HCT116 (cell line): ENCODE measurements around the gene KLC4. TPM values are rescaled to one million over a fixed set of nuclear protein-coding genes. Genes with fewer than 3 reads are reported as not detected.

Experiments used
- ATAC-seq: fragments of 200-7000 bp; cut with Tn5 transposase; 2 replicates; pipeline ENCODE4 v1.9.1; 2020; ENCODE audit warnings: mild to moderate bottlenecking, moderate library complexity
- BruUV-seq: library from RNA; stranded (reverse); fragments of 400-500 nt; replicated peaks from 2 replicates; lab custom pipeline; 2021; lab: Mats Ljungman, UMichigan
- CTCF ChIA-PET: fragments of 300-600 bp; sonication (Branson Sonifier 250); formaldehyde crosslinking; loops from one replicate; lab custom pipeline; 2021; ENCODE audit warnings: antibody characterized with exemption; lab: Charles Lee
- POLR2A ChIA-PET: fragments of 300-600, 350-600 bp; sonication (Branson Sonifier 250); formaldehyde crosslinking; loops from one replicate; lab custom pipeline; 2021; ENCODE audit warnings: antibody characterized with exemption; lab: Charles Lee
- RAD21 ChIA-PET, 2 experiments: fragments of 300-600 bp; sonication (Branson Sonifier 250); formaldehyde crosslinking; loops; one replicate each; lab custom pipeline; 2023; ENCODE audit warnings: low total read pairs in 2 of 2; ENCODE audit not compliant: uncharacterized antibody in 2 of 2, unreplicated experiment in 2 of 2, low non-redundant PET in 1 of 2; lab: Charles Lee
- DNase-seq: peaks from one replicate; pipeline ENCODE4 v3.0.0-alpha.2; 2010; ENCODE audit warnings: low read depth, low spot score
- H2AFZ ChIP-seq: fragments of 200-600 bp; shearing (Covaris generic), sonication (generic); 2 replicates; pipeline ENCODE4 v1.6.1; 2017; ENCODE audit warnings: low read depth, mixed run types, mixed read lengths, antibody characterized with exemption, low read length; ENCODE audit not compliant: poor library complexity, severe bottlenecking
- H3K27ac ChIP-seq: 2 replicates; pipeline ENCODE4 v1.5.1; 2012; ENCODE audit warnings: low read depth, low read length
- H3K27me3 ChIP-seq: fragments of 200-600 bp; sonication (generic); 2 replicates; pipeline ENCODE4 v1.6.1; 2016; ENCODE audit warnings: mixed run types, low read length, mixed read lengths; ENCODE audit not compliant: insufficient read depth
- H3K36me3 ChIP-seq, 2 experiments: fragments of 200-500 bp in 1 of 2; fragments of 200-600 bp in 1 of 2; sonication (Bioruptor generic) in 1 of 2; sonication (generic) in 1 of 2; 2 replicates each; pipeline versions ENCODE4 v1.5.1 to v1.6.1; 2014 to 2016; ENCODE audit warnings: low read length in 2 of 2, inconsistent platforms in 1 of 2, mixed read lengths in 1 of 2, mixed run types in 1 of 2; ENCODE audit not compliant: insufficient read depth in 2 of 2, control insufficient read depth in 1 of 2
- H3K4me1 ChIP-seq, 2 experiments: fragments of 200-600 bp in 1 of 2; sonication (generic) in 1 of 2; 2 replicates each; pipeline versions ENCODE4 v1.5.1 to v1.6.1; 2012 to 2017; ENCODE audit warnings: low read length in 2 of 2, inconsistent platforms in 1 of 2, mild to moderate bottlenecking in 1 of 2, mixed read lengths in 1 of 2, mixed run types in 1 of 2, moderate library complexity in 1 of 2; ENCODE audit not compliant: insufficient read depth in 2 of 2, control insufficient read depth in 1 of 2
- H3K4me2 ChIP-seq: fragments of 200-600 bp; sonication (generic); 2 replicates; pipeline ENCODE4 v1.6.1; 2017; ENCODE audit warnings: mixed run types, low read length, mixed read lengths
- H3K4me3 ChIP-seq, 2 experiments: fragments of 200-600 bp in 1 of 2; sonication (generic) in 1 of 2; replicated peaks in 1 of 2; 2 replicates each; pipeline ENCODE4 v1.5.1; 2011 to 2016; ENCODE audit warnings: low read length in 2 of 2, control low read depth in 1 of 2, low read depth in 1 of 2, mild to moderate bottlenecking in 1 of 2, mixed read lengths in 1 of 2, mixed run types in 1 of 2
- H3K79me2 ChIP-seq: fragments of 200-600 bp; sonication (generic); 2 replicates; pipeline ENCODE4 v1.6.1; 2017; ENCODE audit warnings: mild to moderate bottlenecking, mixed run types, low read length, moderate library complexity, mixed read lengths; ENCODE audit not compliant: insufficient read depth
- H3K9ac ChIP-seq: fragments of 200-600 bp; sonication (generic); 2 replicates; pipeline ENCODE4 v1.6.1; 2016; ENCODE audit warnings: low read length, mixed read lengths
- H3K9me2 ChIP-seq: fragments of 200-600 bp; sonication (generic), shearing (Covaris generic); 2 replicates; pipeline ENCODE4 v1.6.1; 2017; ENCODE audit warnings: mixed run types, mild to moderate bottlenecking, moderate library complexity; ENCODE audit not compliant: insufficient read depth
- H3K9me3 ChIP-seq, 2 experiments: fragments of 200-500 bp in 1 of 2; fragments of 200-600 bp in 1 of 2; sonication (Bioruptor generic) in 1 of 2; sonication (generic) in 1 of 2; 2 replicates each; pipeline ENCODE4 v1.6.1; 2014 to 2017; ENCODE audit warnings: low read length in 2 of 2, mixed read lengths in 2 of 2, inconsistent platforms in 1 of 2, low read depth in 1 of 2, mild to moderate bottlenecking in 1 of 2, mixed run types in 1 of 2, moderate library complexity in 1 of 2; ENCODE audit not compliant: control insufficient read depth in 1 of 2, insufficient read depth in 1 of 2
- H4K20me1 ChIP-seq: fragments of 200-600 bp; sonication (generic), shearing (Covaris generic); 2 replicates; pipeline ENCODE4 v1.6.1; 2017; ENCODE audit warnings: mixed run types, mild to moderate bottlenecking, moderate library complexity; ENCODE audit not compliant: insufficient read depth
- CBX3 ChIP-seq: IDR thresholded peaks from 2 replicates; pipeline ENCODE4 v1.6.1; 2012; ENCODE audit warnings: low read depth
- CEBPB ChIP-seq: IDR thresholded peaks from 2 replicates; pipeline ENCODE4 v1.6.1; 2012; ENCODE audit warnings: low read depth
- CTCF ChIP-seq, 3 experiments: fragments of 200-600 bp in 1 of 3; sonication (generic) in 1 of 3; IDR thresholded peaks in 2 of 3; conservative IDR thresholded peaks in 1 of 3; 2 replicates each; pipeline ENCODE4 v1.5.1; 2012 to 2017; ENCODE audit warnings: low read depth in 2 of 3, low read length in 2 of 3, antibody characterized with exemption in 1 of 3, borderline replicate concordance in 1 of 3, control low read depth in 1 of 3, mild to moderate bottlenecking in 1 of 3, mixed read lengths in 1 of 3, mixed run types in 1 of 3, moderate library complexity in 1 of 3; ENCODE audit not compliant: insufficient read depth in 1 of 3
- EGR1 ChIP-seq: IDR thresholded peaks from 2 replicates; pipeline ENCODE4 v1.6.1; 2012; ENCODE audit warnings: low read depth
- EZH2 ChIP-seq: fragments of 200-600 bp; sonication (generic); IDR thresholded peaks from 2 replicates; pipeline ENCODE4 v1.6.1; 2017; ENCODE audit warnings: antibody characterized with exemption, mixed run types
- FOSL1 ChIP-seq: IDR thresholded peaks from 2 replicates; pipeline ENCODE4 v1.6.1; 2012; ENCODE audit warnings: low read depth
- JUND ChIP-seq: IDR thresholded peaks from 2 replicates; pipeline ENCODE4 v1.6.1; 2012
- POLR2AphosphoS5 ChIP-seq: IDR thresholded peaks from 2 replicates; pipeline ENCODE4 v1.6.1; 2011; ENCODE audit warnings: mild to moderate bottlenecking, low read depth, low read length, moderate library complexity
- SP1 ChIP-seq: IDR thresholded peaks from 2 replicates; pipeline ENCODE4 v1.6.1; 2012; ENCODE audit warnings: low read depth
- SRF ChIP-seq: IDR thresholded peaks from 2 replicates; pipeline ENCODE4 v1.6.1; 2012; ENCODE audit warnings: low read depth
- ZFX ChIP-seq: fragments of 450-650 bp; IDR thresholded peaks from 2 replicates; pipeline ENCODE4 v1.6.1; 2017
- intact Hi-C: fragments of 100-400 bp; cut with micrococcal nuclease; formaldehyde crosslinking; loops from 2 replicates; pipeline ENCODE4 v1.10.0; 2022
- total RNA-seq: library from RNA; stranded (reverse); gene quantifications from one replicate; pipeline ENCODE4 v1.2.1, GENCODE V29; 2021; ENCODE audit not compliant: unreplicated experiment
- TF ChIP-seq, protein P1 (sequence below): IDR thresholded peaks from 2 replicates; pipeline ENCODE4 v1.6.1; 2011; ENCODE audit warnings: mild to moderate bottlenecking, low read length, moderate library complexity; ENCODE audit not compliant: insufficient replicate concordance; ENCODE audit errors: extremely low read depth
- TF ChIP-seq, protein P2 (sequence below): IDR thresholded peaks from 2 replicates; pipeline ENCODE4 v1.6.1; 2012
- TF ChIP-seq, protein P3 (sequence below): IDR thresholded peaks from 2 replicates; pipeline ENCODE4 v1.6.1; 2012

KLC4 gene
- total RNA-seq, 1 experiment from 2014 or later = 16.2 TPM

DNA sequence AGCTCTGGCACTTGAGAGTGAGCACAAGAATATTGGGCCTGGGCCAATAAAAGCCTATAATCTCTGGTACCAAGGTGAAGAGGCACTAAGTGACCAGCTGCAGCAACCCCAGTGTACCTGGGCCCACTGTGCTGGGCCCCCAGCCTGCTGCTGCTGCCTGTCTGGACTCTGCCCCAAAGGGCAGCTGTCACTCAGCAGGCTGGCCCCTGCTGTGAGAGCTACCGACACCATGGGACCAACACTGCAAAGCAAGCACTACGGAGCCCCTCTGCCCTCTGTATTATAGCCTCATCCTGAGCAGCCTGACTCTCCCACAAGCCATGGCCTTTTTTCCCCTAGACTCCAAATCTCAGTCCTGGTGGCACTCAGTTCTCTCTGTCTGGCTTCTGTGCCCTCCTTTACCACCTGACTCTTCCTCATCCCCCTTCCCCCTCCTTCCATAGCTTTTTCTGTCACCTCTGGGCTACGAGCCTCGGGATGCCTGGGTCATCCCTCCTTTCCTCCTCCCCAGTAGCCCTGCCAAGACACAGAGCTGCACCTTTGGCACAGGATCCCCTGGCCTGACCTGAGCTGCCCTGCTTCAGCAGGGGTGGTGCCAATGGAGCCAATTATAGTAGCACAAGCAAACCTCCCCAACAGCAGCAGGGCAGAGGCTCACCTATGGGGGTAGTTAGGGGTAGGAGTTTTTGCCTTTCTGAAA, 23.8 kb upstream of the KLC4 start:
- RAD21 ChIA-PET = no interaction called here
- no peaks in the 10 kb centered on the region for H3K9me3 ChIP-seq
- H3K4me1 ChIP-seq = no peaks in the 10 kb centered on the region
- H3K27me3 ChIP-seq = no peaks in the 10 kb centered on the region
- no TSS peak for BruUV-seq
- no peak for DNase-seq
- intact Hi-C loops = no loop called here
- CTCF ChIA-PET = no interaction called here
- no peaks in the 10 kb centered on the region for H3K9me2 ChIP-seq
- H3K27ac ChIP-seq = no peak overlapping the region
- POLR2A ChIA-PET = interaction anchor here (1.2 kb wide), 1 partner anchor 15 kb away, joined by 4 read pairs; the partner anchor contains the start of gene RRP36
- H3K9ac ChIP-seq = no peak overlapping the region
- no peak overlapping the region for H2AFZ ChIP-seq
- H4K20me1 ChIP-seq = no peaks in the 10 kb centered on the region
- TF ChIP-seq POLR2AphosphoS5 (no peak), EGR1 (no peak), ZFX (no peak), CTCF (IDR thresholded peaks at IDR 0.05 in 2 of 3, conservative IDR thresholded peaks at IDR 0.05 in 1 of 3; ENCODE audit: borderline replicate concordance in 1 of 3, insufficient read depth in 1 of 3, low read depth in 2 of 3, low read length in 2 of 3) (no peak), SRF (no peak), EZH2 (no peak), FOSL1 (no peak), CBX3 (no peak), CEBPB (no peak), SP1 (no peak), JUND (no peak)
- TF ChIP-seq, protein P1, sequence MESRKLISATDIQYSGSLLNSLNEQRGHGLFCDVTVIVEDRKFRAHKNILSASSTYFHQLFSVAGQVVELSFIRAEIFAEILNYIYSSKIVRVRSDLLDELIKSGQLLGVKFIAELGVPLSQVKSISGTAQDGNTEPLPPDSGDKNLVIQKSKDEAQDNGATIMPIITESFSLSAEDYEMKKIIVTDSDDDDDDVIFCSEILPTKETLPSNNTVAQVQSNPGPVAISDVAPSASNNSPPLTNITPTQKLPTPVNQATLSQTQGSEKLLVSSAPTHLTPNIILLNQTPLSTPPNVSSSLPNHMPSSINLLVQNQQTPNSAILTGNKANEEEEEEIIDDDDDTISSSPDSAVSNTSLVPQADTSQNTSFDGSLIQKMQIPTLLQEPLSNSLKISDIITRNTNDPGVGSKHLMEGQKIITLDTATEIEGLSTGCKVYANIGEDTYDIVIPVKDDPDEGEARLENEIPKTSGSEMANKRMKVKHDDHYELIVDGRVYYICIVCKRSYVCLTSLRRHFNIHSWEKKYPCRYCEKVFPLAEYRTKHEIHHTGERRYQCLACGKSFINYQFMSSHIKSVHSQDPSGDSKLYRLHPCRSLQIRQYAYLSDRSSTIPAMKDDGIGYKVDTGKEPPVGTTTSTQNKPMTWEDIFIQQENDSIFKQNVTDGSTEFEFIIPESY = no peak
- TF ChIP-seq, protein P2, sequence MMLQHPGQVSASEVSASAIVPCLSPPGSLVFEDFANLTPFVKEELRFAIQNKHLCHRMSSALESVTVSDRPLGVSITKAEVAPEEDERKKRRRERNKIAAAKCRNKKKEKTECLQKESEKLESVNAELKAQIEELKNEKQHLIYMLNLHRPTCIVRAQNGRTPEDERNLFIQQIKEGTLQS = no peak
- TF ChIP-seq, protein P3, sequence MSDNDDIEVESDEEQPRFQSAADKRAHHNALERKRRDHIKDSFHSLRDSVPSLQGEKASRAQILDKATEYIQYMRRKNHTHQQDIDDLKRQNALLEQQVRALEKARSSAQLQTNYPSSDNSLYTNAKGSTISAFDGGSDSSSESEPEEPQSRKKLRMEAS = no peak
- no peak overlapping the region for H3K4me3 ChIP-seq
- H3K36me3 ChIP-seq = peaks cover 9 to 15% of the 10 kb centered on the region in 2 experiments
- ATAC-seq = no peak
- no peak overlapping the region for H3K4me2 ChIP-seq
- no peaks in the 10 kb centered on the region for H3K79me2 ChIP-seq
